NCI-H1930 (cell line): ENCODE measurements around the gene IDH3G.
"Not testable (repeated sequence)": the region's sequence is repeated elsewhere in the genome, so short reads cannot be mapped to it uniquely, and the experiment has no call there.

Source experiments
- DNase-seq, 2 experiments: peaks; one replicate each; lab custom pipeline; 2025; lab: John Stamatoyannopoulos, UW

The IDH3G gene

GRCh38 chrX:153794018-153794896 lies at the start of gene IDH3G, which contains the start of gene SSR4:
TSS of gene IDH3G (minus strand) at chrX:153794375. CDS start at chrX:153794326, 49 bp downstream.
TSS of gene SSR4 (plus strand) at chrX:153794668. CDS start at chrX:153794688, 20 bp downstream.
- peak; percentile 91 to 96 for DNase-seq

- no peak for DNase-seq
These were observed 42.7 kb upstream of the IDH3G start for GRCh38 chrX:153836921-153837320.

GRCh38 chrX:153832728-153833127 lies 38.6 kb upstream of the IDH3G start:
- no peak for DNase-seq

- no peak for DNase-seq
These were observed 37.4 kb upstream of the IDH3G start for GRCh38 chrX:153831429-153832150.

GRCh38 chrX:153830640-153831428 lies 36.7 kb upstream of the IDH3G start:
- peak in 1 of 2 experiments; percentile 35 for DNase-seq

- peak in 1 of 2 experiments; percentile 34 for DNase-seq
These were observed 35.8 kb upstream of the IDH3G start, which contains the start of gene PDZD4 for GRCh38 chrX:153829799-153830639. TSS of gene PDZD4 (minus strand) at chrX:153830544. CDS start at chrX:153830298, 246 bp downstream.

- DNase-seq, result no peak
These were observed 35.3 kb upstream of the IDH3G start for GRCh38 chrX:153829549-153829798.

GRCh38 chrX:153828723-153829548 lies 34.8 kb upstream of the IDH3G start:
- DNase-seq, result no peak

GRCh38 chrX:153828308-153828707 lies 34.1 kb upstream of the IDH3G start:
- DNase-seq, result no peak

GRCh38 chrX:153827903-153828302 lies 33.7 kb upstream of the IDH3G start:
- DNase-seq, result no peak

- no peak for DNase-seq
These were observed 32.8 kb upstream of the IDH3G start for GRCh38 chrX:153827016-153827415.

GRCh38 chrX:153825042-153825441 lies 30.9 kb upstream of the IDH3G start:
- DNase-seq, result no peak

- no peak for DNase-seq
These were observed 30.2 kb upstream of the IDH3G start for GRCh38 chrX:153824348-153824747.

- no peak for DNase-seq
These were observed 26.9 kb upstream of the IDH3G start for GRCh38 chrX:153821066-153821465.

- DNase-seq, result no peak
These were observed 26.4 kb upstream of the IDH3G start for GRCh38 chrX:153820601-153821000.

GRCh38 chrX:153819384-153820040 lies 25.3 kb upstream of the IDH3G start:
- no peak for DNase-seq

- DNase-seq, result peak; percentile 9 to 40
These were observed 24.6 kb upstream of the IDH3G start for GRCh38 chrX:153818571-153819383.

GRCh38 chrX:153818064-153818463 lies 23.9 kb upstream of the IDH3G start:
- not testable (repeated sequence) for DNase-seq
